ENCODE data around the gene MBOAT1.

Gene MBOAT1

DNA sequence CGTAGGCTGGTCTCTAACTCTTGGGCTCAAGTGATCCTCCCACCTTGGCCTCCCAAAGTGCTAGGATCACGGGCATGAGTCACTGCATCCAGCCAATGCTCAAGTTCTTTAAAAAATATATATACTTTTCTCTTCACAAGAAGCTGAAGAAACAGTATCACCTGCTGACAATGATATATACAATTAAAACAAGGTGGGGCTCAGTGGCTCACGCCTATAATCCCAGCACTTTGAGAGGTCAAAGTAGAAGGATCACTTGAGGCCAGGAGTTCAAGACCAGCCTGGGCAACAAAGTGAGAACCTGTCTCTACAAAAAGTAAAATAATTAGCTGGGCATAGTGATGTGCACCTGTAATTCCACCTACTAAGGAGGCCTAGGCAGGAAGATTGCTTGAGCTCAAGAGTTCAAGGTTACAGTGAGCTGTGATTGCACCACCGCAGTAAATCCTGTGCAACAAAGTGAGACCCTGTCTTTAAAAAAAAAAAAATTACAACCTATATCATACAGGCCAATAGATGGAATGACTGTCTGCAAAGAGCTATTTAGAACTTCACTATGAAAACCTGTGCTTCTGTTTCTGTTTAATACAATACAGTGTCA, 36.4 kb downstream of the MBOAT1 start:
- H3K27ac ChIP-seq: no peak overlapping the region
- H3K9me3 ChIP-seq (ENCODE audit: low read depth, low read length): no peaks in the 10 kb centered on the region
- no peak overlapping the region for H3K9ac ChIP-seq (ENCODE audit: insufficient read length)
- no peak overlapping the region for H3K4me3 ChIP-seq
- TF ChIP-seq POLR2AphosphoS5 (IDR thresholded peaks at IDR 0.05; ENCODE audit: borderline replicate concordance, low read depth, low read length): no peak
- no peak for TF ChIP-seq FOXP2 (optimal IDR thresholded peaks at IDR 0.05; ENCODE audit: control extremely low read depth, extremely low read length, insufficient read depth)
- TF ChIP-seq EZH2 (IDR thresholded peaks at IDR 0.05): no peak
- no peak for DNase-seq (ENCODE audit: low read depth, low spot score)
- no peaks in the 10 kb centered on the region for H3K36me3 ChIP-seq (ENCODE audit: insufficient read depth, low read length)

DNA sequence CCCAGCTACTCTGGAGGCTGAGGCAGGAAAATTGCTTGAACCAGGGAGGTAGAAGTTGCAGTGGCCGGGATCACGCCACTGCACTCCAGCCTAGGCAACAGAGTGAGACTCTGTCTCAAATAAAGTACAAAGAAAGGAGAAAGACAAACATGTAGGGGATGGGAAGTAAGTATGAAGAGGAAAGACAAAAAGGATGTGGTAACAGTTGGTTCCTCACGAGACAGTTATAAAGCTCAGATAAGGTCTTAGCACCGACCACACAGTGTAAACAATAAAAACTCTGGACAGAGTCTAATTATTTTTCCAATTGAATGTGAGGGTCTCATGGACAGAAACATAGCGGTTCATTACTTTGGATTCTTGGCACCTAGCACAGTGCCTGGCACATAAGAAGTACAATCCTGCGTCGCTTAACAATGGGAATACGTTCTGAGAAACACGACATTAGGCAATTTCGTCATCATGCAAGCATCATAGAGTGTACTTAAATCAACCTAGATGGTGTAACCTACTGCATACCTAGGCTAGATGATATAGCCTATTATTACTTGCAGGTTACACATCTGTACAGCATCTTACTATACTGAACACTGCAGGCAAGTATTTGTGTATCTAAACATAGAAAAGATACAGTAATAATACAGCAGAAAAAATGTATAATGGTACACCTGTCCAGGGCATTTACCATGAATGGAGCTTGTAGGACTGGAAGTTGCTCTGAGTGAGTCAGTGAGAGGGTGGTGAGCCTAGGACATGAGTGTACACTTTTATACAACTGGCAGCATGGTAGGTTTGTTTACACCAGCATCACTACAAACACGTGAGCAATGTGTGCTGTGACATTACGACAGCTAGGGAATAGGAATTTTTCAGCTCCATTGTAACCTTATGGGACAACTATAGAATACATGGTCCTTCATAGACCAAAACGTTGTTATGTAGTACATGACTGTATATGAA, 38.2 kb downstream of the MBOAT1 start:
- Histone ChIP-seq H3K9me3 (ENCODE audit: low read depth, low read length) (no peaks in the 10 kb centered on the region), H3K36me3 (ENCODE audit: insufficient read depth, low read length) (no peaks in the 10 kb centered on the region), H3K4me3 (no peak overlapping the region), H3K9ac (ENCODE audit: insufficient read length) (no peak overlapping the region), H3K27ac (no peak overlapping the region)
- no peak for DNase-seq (ENCODE audit: low read depth, low spot score)
- no peak for TF ChIP-seq EZH2 (IDR thresholded peaks at IDR 0.05)
- no peak for TF ChIP-seq POLR2AphosphoS5 (IDR thresholded peaks at IDR 0.05; ENCODE audit: borderline replicate concordance, low read depth, low read length)
- no peak for TF ChIP-seq FOXP2 (optimal IDR thresholded peaks at IDR 0.05; ENCODE audit: control extremely low read depth, extremely low read length, insufficient read depth)

DNA sequence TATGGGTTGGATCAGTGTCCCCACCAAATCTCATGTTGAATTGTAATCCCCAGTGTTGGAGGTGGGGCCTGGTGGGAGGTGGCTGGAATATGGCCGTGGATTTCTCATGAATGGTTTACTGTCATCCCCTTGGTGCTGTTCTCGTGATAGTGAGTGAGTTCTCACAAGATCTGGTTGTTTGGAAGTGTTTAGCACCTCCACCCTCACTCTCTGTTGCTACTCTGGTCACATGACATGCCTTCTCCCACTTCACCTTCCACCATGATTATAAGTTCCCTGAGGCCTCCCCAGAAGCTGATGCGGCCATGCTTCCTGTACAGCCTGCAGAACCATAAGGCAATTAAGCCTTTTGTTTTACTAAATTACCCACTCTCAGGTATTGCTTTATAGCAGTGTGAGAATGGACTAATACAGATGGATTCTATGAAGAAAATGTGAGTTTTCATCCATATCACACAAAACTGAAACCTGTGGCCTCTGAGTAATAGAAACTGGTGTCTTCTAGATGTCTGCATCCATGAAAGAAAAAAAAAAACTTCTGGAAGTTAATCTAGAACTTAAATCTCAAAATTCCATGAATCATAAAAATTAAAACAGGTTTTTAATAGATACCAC, 39.3 kb downstream of the MBOAT1 start:
- H3K36me3 ChIP-seq (ENCODE audit: insufficient read depth, low read length): no peaks in the 10 kb centered on the region

DNA sequence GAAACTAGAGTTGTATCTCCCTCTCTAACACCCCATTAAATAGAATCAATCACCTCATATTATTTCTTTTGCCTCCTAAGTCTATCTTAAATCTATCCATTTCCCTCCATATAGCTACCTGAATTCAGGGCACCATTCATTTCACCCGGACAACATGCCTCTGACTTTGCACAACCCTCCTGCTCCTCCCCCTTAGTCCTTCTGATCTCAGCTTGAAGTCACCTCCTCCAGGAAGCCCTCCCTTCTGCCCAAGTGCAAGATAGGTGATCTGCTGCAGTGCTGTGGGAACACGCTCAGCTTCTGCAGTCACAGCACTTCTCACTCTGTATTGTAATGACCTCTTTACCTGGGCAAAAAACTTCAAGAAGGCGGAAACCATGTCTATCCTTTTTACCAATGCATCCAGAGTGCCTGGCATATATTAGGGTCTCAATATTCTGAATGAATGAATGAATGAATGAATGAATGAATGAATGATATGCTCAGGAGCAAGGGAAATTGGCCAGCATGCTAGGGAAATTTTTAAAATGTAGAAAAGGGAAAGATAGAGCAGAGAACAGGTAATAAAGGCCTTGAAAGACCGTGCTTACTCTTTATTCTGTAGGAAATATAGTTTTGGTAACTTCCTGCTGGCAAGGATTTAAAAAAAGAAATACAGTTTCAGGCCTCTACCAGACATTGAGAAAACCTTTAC, 41.7 kb downstream of the MBOAT1 start:
- TF ChIP-seq POLR2AphosphoS5 (IDR thresholded peaks at IDR 0.05; ENCODE audit: borderline replicate concordance, low read depth, low read length): no peak
- no peak for TF ChIP-seq FOXP2 (optimal IDR thresholded peaks at IDR 0.05; ENCODE audit: control extremely low read depth, extremely low read length, insufficient read depth)
- no peak for TF ChIP-seq EZH2 (IDR thresholded peaks at IDR 0.05)
- no peak overlapping the region for H3K4me3 ChIP-seq
- no peak overlapping the region for H3K27ac ChIP-seq
- no peaks in the 10 kb centered on the region for H3K9me3 ChIP-seq (ENCODE audit: low read depth, low read length)
- no peak for DNase-seq (ENCODE audit: low read depth, low spot score)
- no peak overlapping the region for H3K9ac ChIP-seq (ENCODE audit: insufficient read length)
- no peaks in the 10 kb centered on the region for H3K36me3 ChIP-seq (ENCODE audit: insufficient read depth, low read length)

More for the DNA sequence above, 39.3 kb downstream of the MBOAT1 start:
- no peak overlapping the region for H3K9ac ChIP-seq (ENCODE audit: insufficient read length)
- no peak for TF ChIP-seq EZH2 (IDR thresholded peaks at IDR 0.05)
- TF ChIP-seq FOXP2 (optimal IDR thresholded peaks at IDR 0.05; ENCODE audit: control extremely low read depth, extremely low read length, insufficient read depth): no peak
- no peak for TF ChIP-seq POLR2AphosphoS5 (IDR thresholded peaks at IDR 0.05; ENCODE audit: borderline replicate concordance, low read depth, low read length)
- DNase-seq (ENCODE audit: low read depth, low spot score): no peak
- no peak overlapping the region for H3K4me3 ChIP-seq
- no peak overlapping the region for H3K27ac ChIP-seq
- no peaks in the 10 kb centered on the region for H3K9me3 ChIP-seq (ENCODE audit: low read depth, low read length)

DNA sequence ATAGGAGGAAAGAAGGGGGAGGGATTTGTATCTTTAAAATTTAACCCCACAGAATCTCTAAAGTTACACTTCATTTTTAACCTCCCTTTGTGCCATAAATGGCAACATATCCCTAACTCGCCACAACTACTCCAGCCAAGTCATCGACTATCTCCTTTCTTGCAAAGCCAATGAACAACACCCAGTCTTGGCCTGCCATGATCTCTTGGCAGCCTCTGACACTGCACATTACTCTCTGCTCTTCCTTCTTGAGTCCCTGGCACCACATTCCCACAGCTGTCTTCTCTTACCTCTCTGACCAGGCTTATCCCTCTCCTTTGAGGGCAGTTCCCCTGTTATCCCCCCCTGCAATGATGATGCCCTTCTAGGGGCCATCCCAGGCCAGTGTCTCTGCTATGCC, 42.5 kb downstream of the MBOAT1 start:
- Histone ChIP-seq H3K9me3 (ENCODE audit: low read depth, low read length) (no peaks in the 10 kb centered on the region), H3K4me3 (no peak overlapping the region), H3K27ac (no peak overlapping the region), H3K9ac (ENCODE audit: insufficient read length) (no peak overlapping the region), H3K36me3 (ENCODE audit: insufficient read depth, low read length) (no peaks in the 10 kb centered on the region)
- no peak for TF ChIP-seq POLR2AphosphoS5 (IDR thresholded peaks at IDR 0.05; ENCODE audit: borderline replicate concordance, low read depth, low read length)
- no peak for TF ChIP-seq EZH2 (IDR thresholded peaks at IDR 0.05)
- no peak for TF ChIP-seq FOXP2 (optimal IDR thresholded peaks at IDR 0.05; ENCODE audit: control extremely low read depth, extremely low read length, insufficient read depth)
- DNase-seq (ENCODE audit: low read depth, low spot score): no peak

DNA sequence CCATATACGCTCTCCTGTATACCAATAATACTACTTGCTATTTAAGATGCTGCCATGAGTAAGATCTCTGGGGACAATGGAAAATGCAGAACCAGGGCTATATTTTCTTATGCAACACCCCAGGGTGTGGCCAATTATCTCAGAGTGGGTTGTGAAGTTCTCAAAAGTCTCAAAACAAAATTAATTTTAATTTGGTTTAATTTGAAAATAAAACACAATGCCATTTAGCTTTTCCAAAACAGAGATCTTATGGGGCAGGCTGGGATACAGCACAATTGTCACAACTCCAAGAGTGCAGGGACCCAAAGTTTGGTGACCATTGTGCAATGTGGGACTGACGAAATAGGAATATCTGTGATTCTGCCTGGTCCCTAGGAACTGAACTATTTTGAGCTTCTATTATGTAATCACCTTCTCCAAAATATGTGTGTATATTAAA, 43.1 kb downstream of the MBOAT1 start:
- H3K27ac ChIP-seq: no peak overlapping the region
- H3K9ac ChIP-seq (ENCODE audit: insufficient read length): no peak overlapping the region
- no peaks in the 10 kb centered on the region for H3K36me3 ChIP-seq (ENCODE audit: insufficient read depth, low read length)
- TF ChIP-seq POLR2AphosphoS5 (IDR thresholded peaks at IDR 0.05; ENCODE audit: borderline replicate concordance, low read depth, low read length) (no peak), EZH2 (IDR thresholded peaks at IDR 0.05) (no peak), FOXP2 (optimal IDR thresholded peaks at IDR 0.05; ENCODE audit: control extremely low read depth, extremely low read length, insufficient read depth) (no peak)
- H3K4me3 ChIP-seq: no peak overlapping the region
- no peak for DNase-seq (ENCODE audit: low read depth, low spot score)
- no peaks in the 10 kb centered on the region for H3K9me3 ChIP-seq (ENCODE audit: low read depth, low read length)

DNA sequence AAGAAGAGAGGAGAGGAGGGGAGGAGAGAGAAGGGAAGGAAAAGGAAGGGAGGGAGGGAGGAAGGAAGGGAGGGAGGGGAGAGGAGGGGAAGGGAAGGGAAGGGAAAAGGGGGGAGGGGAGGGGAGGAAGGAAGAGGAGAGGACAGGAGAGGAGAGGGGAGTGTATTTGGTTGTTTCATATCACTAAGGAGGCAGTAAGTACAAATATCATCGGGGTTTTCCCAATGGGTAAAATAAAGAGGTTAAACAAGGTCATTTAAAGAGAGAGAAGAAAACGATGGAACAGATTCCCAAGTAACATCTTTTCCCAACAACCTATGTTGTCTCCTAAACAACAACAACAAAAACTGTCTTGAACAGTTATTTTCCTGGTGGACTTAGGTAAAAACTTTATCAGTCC, 43.6 kb downstream of the MBOAT1 start:
- Histone ChIP-seq H3K27ac (no peak overlapping the region), H3K4me3 (no peak overlapping the region), H3K9ac (ENCODE audit: insufficient read length) (no peak overlapping the region), H3K36me3 (ENCODE audit: insufficient read depth, low read length) (no peaks in the 10 kb centered on the region), H3K9me3 (ENCODE audit: low read depth, low read length) (no peaks in the 10 kb centered on the region)
- DNase-seq (ENCODE audit: low read depth, low spot score): no peak
- TF ChIP-seq FOXP2 (optimal IDR thresholded peaks at IDR 0.05; ENCODE audit: control extremely low read depth, extremely low read length, insufficient read depth) (no peak), EZH2 (IDR thresholded peaks at IDR 0.05) (no peak), POLR2AphosphoS5 (IDR thresholded peaks at IDR 0.05; ENCODE audit: borderline replicate concordance, low read depth, low read length) (no peak)

DNA sequence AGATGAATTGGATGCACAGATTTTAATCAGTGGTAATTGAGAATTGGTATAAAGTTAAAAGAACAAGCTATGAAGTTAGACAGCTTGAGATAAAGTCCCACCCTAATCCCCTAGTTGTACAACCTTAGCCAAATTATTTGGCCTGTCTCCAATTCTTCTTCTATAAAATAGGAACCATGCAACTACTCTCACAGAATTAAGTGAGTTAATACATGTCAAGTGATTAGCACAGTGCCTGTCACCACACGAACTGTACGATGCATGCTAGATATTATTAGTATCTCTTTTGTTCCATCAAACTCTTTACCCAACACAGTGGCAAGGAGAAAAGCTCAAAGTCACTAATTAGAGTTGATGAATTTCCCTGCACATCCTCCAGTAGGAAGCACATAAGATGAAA, 44.7 kb downstream of the MBOAT1 start:
- H3K4me3 ChIP-seq: no peak overlapping the region
- DNase-seq (ENCODE audit: low read depth, low spot score): no peak
- TF ChIP-seq FOXP2 (optimal IDR thresholded peaks at IDR 0.05; ENCODE audit: control extremely low read depth, extremely low read length, insufficient read depth) (no peak), POLR2AphosphoS5 (IDR thresholded peaks at IDR 0.05; ENCODE audit: borderline replicate concordance, low read depth, low read length) (no peak), EZH2 (IDR thresholded peaks at IDR 0.05) (no peak)

More for the DNA sequence above, 44.7 kb downstream of the MBOAT1 start:
- Histone ChIP-seq H3K27ac (no peak overlapping the region), H3K36me3 (ENCODE audit: insufficient read depth, low read length) (no peaks in the 10 kb centered on the region), H3K9me3 (ENCODE audit: low read depth, low read length) (no peaks in the 10 kb centered on the region), H3K9ac (ENCODE audit: insufficient read length) (no peak overlapping the region)
